ENCODE measurements around the gene ENOX1. TPM values are rescaled to one million over a fixed set of nuclear protein-coding genes. Genes with fewer than 3 reads are reported as not detected.

Gene ENOX1
- polyA plus RNA-seq, 1 donor (not counting 4 experiments of a cell fraction or from before 2014, with no cell fraction given): 1.1 TPM

DNA sequence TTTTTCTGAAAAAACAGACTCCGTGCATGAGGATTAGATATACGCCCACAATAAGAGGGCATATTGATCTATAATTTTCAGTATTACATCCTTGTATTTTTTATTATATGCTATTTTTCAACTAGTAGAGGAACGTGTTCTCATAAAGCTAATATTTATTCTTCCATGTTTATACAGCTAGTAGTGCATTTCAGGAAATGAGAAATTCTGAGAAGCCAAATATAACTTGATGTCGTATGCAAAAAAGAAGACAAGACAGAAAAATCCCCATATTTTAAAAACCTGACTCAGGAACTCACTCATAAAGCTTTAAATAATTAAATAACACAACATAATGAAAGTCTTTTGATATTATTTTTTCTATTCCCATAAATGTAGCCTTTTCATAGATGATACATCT lies 308.6 kb downstream of the ENOX1 start:
- Histone ChIP-seq H2AFZ (ENCODE audit: control insufficient read depth, low read length) (no peak overlapping the region), H3K36me3 (ENCODE audit: control insufficient read depth in 2 of 2, extremely low read depth in 1 of 2, insufficient read depth in 2 of 2, low read length in 2 of 2) (no peaks in the 10 kb centered on the region), H3K79me2 (ENCODE audit: control insufficient read depth, insufficient read depth, low read length) (no peaks in the 10 kb centered on the region), H4K20me1 (ENCODE audit: control insufficient read depth, extremely low read depth, insufficient read depth, low read length) (no peaks in the 10 kb centered on the region), H3K27ac (ENCODE audit: control insufficient read depth, insufficient read depth, low read length) (no peak overlapping the region), H3K27me3 (ENCODE audit: control insufficient read depth, extremely low read depth, insufficient read depth, low read length) (no peaks in the 10 kb centered on the region), H3K4me2 (ENCODE audit: control insufficient read depth, extremely low read depth, insufficient read depth, low read depth, low read length) (no peak overlapping the region), H3K4me3 (ENCODE audit: control insufficient read depth in 2 of 3, extremely low read depth in 1 of 3, insufficient read depth in 2 of 3, low read depth in 1 of 3, low read length in 3 of 3) (no peak overlapping the region), H3K9me3 (ENCODE audit: control insufficient read depth, low read depth, low read length) (no peaks in the 10 kb centered on the region), H3K9me1 (ENCODE audit: control insufficient read depth, extremely low read depth, insufficient read depth, low read length) (no peaks in the 10 kb centered on the region), H3K4me1 (ENCODE audit: control insufficient read depth, extremely low read depth, insufficient read depth, low read length) (no peaks in the 10 kb centered on the region), H3K9ac (ENCODE audit: control insufficient read depth, extremely low read depth, insufficient read depth, low read length) (no peak overlapping the region)
- FAIRE-seq (no peak), DNase-seq (ENCODE audit: low read depth, low spot score) (no peak)
- no peak for TF ChIP-seq EZH2 (IDR thresholded peaks at IDR 0.05; ENCODE audit: low read length)
- TF ChIP-seq, protein P1, sequence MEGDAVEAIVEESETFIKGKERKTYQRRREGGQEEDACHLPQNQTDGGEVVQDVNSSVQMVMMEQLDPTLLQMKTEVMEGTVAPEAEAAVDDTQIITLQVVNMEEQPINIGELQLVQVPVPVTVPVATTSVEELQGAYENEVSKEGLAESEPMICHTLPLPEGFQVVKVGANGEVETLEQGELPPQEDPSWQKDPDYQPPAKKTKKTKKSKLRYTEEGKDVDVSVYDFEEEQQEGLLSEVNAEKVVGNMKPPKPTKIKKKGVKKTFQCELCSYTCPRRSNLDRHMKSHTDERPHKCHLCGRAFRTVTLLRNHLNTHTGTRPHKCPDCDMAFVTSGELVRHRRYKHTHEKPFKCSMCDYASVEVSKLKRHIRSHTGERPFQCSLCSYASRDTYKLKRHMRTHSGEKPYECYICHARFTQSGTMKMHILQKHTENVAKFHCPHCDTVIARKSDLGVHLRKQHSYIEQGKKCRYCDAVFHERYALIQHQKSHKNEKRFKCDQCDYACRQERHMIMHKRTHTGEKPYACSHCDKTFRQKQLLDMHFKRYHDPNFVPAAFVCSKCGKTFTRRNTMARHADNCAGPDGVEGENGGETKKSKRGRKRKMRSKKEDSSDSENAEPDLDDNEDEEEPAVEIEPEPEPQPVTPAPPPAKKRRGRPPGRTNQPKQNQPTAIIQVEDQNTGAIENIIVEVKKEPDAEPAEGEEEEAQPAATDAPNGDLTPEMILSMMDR (optimal IDR thresholded peaks at IDR 0.05 in 1 of 3, IDR thresholded peaks at IDR 0.05 in 1 of 3, conservative IDR thresholded peaks at IDR 0.05 in 1 of 3; ENCODE audit: extremely low read depth in 1 of 3, insufficient read depth in 2 of 3, low read length in 3 of 3): no peak
- dilution Hi-C loops (cut with MboI; ENCODE audit: extremely low pct_ligation_motif_present, low sequenced_read_pairs): no loop called here

DNA sequence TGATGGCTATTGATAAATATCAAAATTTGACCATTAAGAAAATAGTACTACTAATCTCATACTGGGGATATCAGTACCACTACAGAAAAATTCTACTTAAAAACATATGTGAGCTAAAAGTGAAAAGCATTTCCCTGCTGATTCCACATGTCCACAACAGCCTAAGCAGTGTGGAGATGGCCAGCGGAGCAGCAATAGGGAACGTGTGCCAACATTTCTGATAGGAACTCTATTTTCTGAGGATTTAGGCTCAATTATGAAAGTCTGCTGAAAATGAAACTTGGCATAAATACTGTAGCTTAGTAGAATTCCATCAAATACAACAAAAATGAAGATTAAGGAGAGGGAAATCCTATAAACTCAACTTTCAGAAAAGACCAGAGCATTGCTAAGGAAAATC lies 311.6 kb downstream of the ENOX1 start:
- Histone ChIP-seq H3K9ac (ENCODE audit: control insufficient read depth, extremely low read depth, insufficient read depth, low read length) (no peak overlapping the region), H3K9me1 (ENCODE audit: control insufficient read depth, extremely low read depth, insufficient read depth, low read length) (no peaks in the 10 kb centered on the region), H2AFZ (ENCODE audit: control insufficient read depth, low read length) (no peak overlapping the region), H3K27ac (ENCODE audit: control insufficient read depth, insufficient read depth, low read length) (no peak overlapping the region), H3K4me3 (ENCODE audit: control insufficient read depth in 2 of 3, extremely low read depth in 1 of 3, insufficient read depth in 2 of 3, low read depth in 1 of 3, low read length in 3 of 3) (no peak overlapping the region), H3K79me2 (ENCODE audit: control insufficient read depth, insufficient read depth, low read length) (no peaks in the 10 kb centered on the region), H4K20me1 (ENCODE audit: control insufficient read depth, extremely low read depth, insufficient read depth, low read length) (no peaks in the 10 kb centered on the region), H3K4me2 (ENCODE audit: control insufficient read depth, extremely low read depth, insufficient read depth, low read depth, low read length) (no peak overlapping the region), H3K36me3 (ENCODE audit: control insufficient read depth in 2 of 2, extremely low read depth in 1 of 2, insufficient read depth in 2 of 2, low read length in 2 of 2) (no peaks in the 10 kb centered on the region), H3K4me1 (ENCODE audit: control insufficient read depth, extremely low read depth, insufficient read depth, low read length) (no peaks in the 10 kb centered on the region), H3K27me3 (ENCODE audit: control insufficient read depth, extremely low read depth, insufficient read depth, low read length) (no peaks in the 10 kb centered on the region), H3K9me3 (ENCODE audit: control insufficient read depth, low read depth, low read length) (no peaks in the 10 kb centered on the region)
- DNase-seq (ENCODE audit: low read depth, low spot score) (no peak), FAIRE-seq (no peak)
- dilution Hi-C loops (cut with MboI; ENCODE audit: extremely low pct_ligation_motif_present, low sequenced_read_pairs): no loop called here
- no peak for TF ChIP-seq EZH2 (IDR thresholded peaks at IDR 0.05; ENCODE audit: low read length)
- TF ChIP-seq, protein P1 (optimal IDR thresholded peaks at IDR 0.05 in 1 of 3, IDR thresholded peaks at IDR 0.05 in 1 of 3, conservative IDR thresholded peaks at IDR 0.05 in 1 of 3; ENCODE audit: extremely low read depth in 1 of 3, insufficient read depth in 2 of 3, low read length in 3 of 3): no peak

Measured in keratinocyte (primary cell).